ENCODE results near the gene CEP83.

- no peak for TF ChIP-seq CTCF (IDR thresholded peaks at IDR 0.05; ENCODE audit: borderline replicate concordance, extremely low read depth, low read length, poor library complexity, severe bottlenecking)
- no peak for TF ChIP-seq EZH2 (IDR thresholded peaks at IDR 0.05; ENCODE audit: borderline replicate concordance, low read depth, low read length, severe bottlenecking)
These were observed 87.2 kb downstream of the CEP83 start for GRCh38 chr12:94372461-94372860.

Measured in DND-41 (cell line).